ENCODE results near the gene SRPX2. TPM values are rescaled to one million over a fixed set of nuclear protein-coding genes. Genes with fewer than 3 reads are reported as not detected.

SRPX2 gene
- total RNA-seq, 1 experiment from 2014 or later, result 2.4 TPM

- TF ChIP-seq ZBTB33 (IDR thresholded peaks at IDR 0.05; ENCODE audit: extremely low read depth, insufficient replicate concordance, low read length) (no peak), SRF (IDR thresholded peaks at IDR 0.05; ENCODE audit: low read depth) (no peak), CEBPB (IDR thresholded peaks at IDR 0.05; ENCODE audit: low read depth) (no peak), SP1 (IDR thresholded peaks at IDR 0.05; ENCODE audit: low read depth) (no peak), YY1 (IDR thresholded peaks at IDR 0.05; ENCODE audit: extremely low read depth, insufficient replicate concordance, low read depth, low read length) (no peak), ELF1 (IDR thresholded peaks at IDR 0.05; ENCODE audit: borderline replicate concordance, low read depth) (no peak), EZH2phosphoT487 (IDR thresholded peaks at IDR 0.05; ENCODE audit: borderline replicate concordance) (no peak), RAD21 (IDR thresholded peaks at IDR 0.05; ENCODE audit: low read depth) (no peak), POLR2A (IDR thresholded peaks at IDR 0.05; ENCODE audit: borderline replicate concordance, extremely low read depth, insufficient read depth, insufficient read length) (no peak), FOSL1 (IDR thresholded peaks at IDR 0.05; ENCODE audit: low read depth) (no peak)
These were observed 787 bp upstream of the SRPX2 start (continued) for GRCh38 chrX:100643212-100643611.

DNA sequence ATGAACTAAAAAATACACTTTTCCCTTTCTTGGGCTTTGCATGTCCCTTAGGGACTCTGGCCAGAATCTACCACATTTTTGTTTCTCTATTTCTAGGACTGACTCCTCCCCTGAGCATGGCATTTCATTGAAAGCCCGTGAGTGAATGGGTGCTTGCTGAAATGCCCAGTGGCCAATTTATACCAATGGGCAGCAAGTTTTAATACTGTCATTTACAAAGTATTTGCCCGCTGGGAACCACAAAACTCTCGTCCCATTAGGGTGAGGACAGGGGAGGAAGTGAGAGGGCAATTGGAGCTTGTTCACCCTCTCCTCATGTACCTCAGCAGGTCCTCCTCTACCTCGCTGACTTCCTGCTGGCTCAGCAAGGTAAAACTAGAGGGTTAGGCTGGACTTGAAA is 1.1 kb downstream of the SRPX2 start:
- H3K9me2 ChIP-seq (ENCODE audit: insufficient read depth), result no peaks in the 10 kb centered on the region
- BruUV-seq (replicated peaks), result no TSS peak
- TF ChIP-seq SIN3A (IDR thresholded peaks at IDR 0.05; ENCODE audit: low read depth), result no peak
- no peak for TF ChIP-seq EZH2phosphoT487 (IDR thresholded peaks at IDR 0.05; ENCODE audit: borderline replicate concordance)
- no peak for TF ChIP-seq ZFX (IDR thresholded peaks at IDR 0.05)
- TF ChIP-seq, protein P1, sequence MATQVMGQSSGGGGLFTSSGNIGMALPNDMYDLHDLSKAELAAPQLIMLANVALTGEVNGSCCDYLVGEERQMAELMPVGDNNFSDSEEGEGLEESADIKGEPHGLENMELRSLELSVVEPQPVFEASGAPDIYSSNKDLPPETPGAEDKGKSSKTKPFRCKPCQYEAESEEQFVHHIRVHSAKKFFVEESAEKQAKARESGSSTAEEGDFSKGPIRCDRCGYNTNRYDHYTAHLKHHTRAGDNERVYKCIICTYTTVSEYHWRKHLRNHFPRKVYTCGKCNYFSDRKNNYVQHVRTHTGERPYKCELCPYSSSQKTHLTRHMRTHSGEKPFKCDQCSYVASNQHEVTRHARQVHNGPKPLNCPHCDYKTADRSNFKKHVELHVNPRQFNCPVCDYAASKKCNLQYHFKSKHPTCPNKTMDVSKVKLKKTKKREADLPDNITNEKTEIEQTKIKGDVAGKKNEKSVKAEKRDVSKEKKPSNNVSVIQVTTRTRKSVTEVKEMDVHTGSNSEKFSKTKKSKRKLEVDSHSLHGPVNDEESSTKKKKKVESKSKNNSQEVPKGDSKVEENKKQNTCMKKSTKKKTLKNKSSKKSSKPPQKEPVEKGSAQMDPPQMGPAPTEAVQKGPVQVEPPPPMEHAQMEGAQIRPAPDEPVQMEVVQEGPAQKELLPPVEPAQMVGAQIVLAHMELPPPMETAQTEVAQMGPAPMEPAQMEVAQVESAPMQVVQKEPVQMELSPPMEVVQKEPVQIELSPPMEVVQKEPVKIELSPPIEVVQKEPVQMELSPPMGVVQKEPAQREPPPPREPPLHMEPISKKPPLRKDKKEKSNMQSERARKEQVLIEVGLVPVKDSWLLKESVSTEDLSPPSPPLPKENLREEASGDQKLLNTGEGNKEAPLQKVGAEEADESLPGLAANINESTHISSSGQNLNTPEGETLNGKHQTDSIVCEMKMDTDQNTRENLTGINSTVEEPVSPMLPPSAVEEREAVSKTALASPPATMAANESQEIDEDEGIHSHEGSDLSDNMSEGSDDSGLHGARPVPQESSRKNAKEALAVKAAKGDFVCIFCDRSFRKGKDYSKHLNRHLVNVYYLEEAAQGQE (IDR thresholded peaks at IDR 0.05; ENCODE audit: low read depth), result no peak
- no peak for TF ChIP-seq RAD21 (IDR thresholded peaks at IDR 0.05; ENCODE audit: low read depth)
- no peak for TF ChIP-seq POLR2A (IDR thresholded peaks at IDR 0.05; ENCODE audit: borderline replicate concordance, extremely low read depth, insufficient read depth, insufficient read length)
- TF ChIP-seq CBX3 (IDR thresholded peaks at IDR 0.05; ENCODE audit: low read depth), result no peak
- TF ChIP-seq MAX (IDR thresholded peaks at IDR 0.05), result no peak
- TF ChIP-seq SP1 (IDR thresholded peaks at IDR 0.05; ENCODE audit: low read depth), result no peak
- TF ChIP-seq YY1 (IDR thresholded peaks at IDR 0.05; ENCODE audit: extremely low read depth, insufficient replicate concordance, low read depth, low read length), result no peak
- TF ChIP-seq ZBTB33 (IDR thresholded peaks at IDR 0.05; ENCODE audit: extremely low read depth, insufficient replicate concordance, low read length), result no peak
- no peak for TF ChIP-seq SRF (IDR thresholded peaks at IDR 0.05; ENCODE audit: low read depth)
- TF ChIP-seq JUND (IDR thresholded peaks at IDR 0.05), result no peak
- TF ChIP-seq, protein P2, sequence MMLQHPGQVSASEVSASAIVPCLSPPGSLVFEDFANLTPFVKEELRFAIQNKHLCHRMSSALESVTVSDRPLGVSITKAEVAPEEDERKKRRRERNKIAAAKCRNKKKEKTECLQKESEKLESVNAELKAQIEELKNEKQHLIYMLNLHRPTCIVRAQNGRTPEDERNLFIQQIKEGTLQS (IDR thresholded peaks at IDR 0.05), result no peak
- no peak for TF ChIP-seq EGR1 (IDR thresholded peaks at IDR 0.05; ENCODE audit: low read depth)
- CTCF ChIA-PET, result no interaction called here
- peaks cover 23 to 70% of the 10 kb centered on the region in 2 experiments for H3K4me1 ChIP-seq (ENCODE audit: control insufficient read depth in 1 of 2, insufficient read depth in 2 of 2, low read length in 2 of 2)
- H3K4me3 ChIP-seq (replicated peaks in 1 of 2; ENCODE audit: low read depth in 1 of 2, low read length in 2 of 2), result peak overlapping the region in 1 of 2 experiments; percentile 52; a peak in 1 of 4 replicates
- DNase-seq (ENCODE audit: low read depth, low spot score) (no peak), ATAC-seq (no peak)
- no peaks in the 10 kb centered on the region for H3K79me2 ChIP-seq (ENCODE audit: insufficient read depth, low read length)
- no peaks in the 10 kb centered on the region for H3K9me3 ChIP-seq (ENCODE audit: control insufficient read depth in 1 of 2, insufficient read depth in 1 of 2, low read depth in 1 of 2, low read length in 2 of 2)
- H3K9ac ChIP-seq (ENCODE audit: low read length), result peak overlapping the region; percentile 42; the same call in 1 of the 2 replicates
- peak overlapping the region; percentile 75 for H3K4me2 ChIP-seq (ENCODE audit: low read length)
- H2AFZ ChIP-seq (ENCODE audit: low read depth, low read length, poor library complexity, severe bottlenecking), result no peak overlapping the region
- RAD21 ChIA-PET (ENCODE audit: low non-redundant PET in 1 of 2, low total read pairs in 2 of 2, uncharacterized antibody in 2 of 2, unreplicated experiment in 2 of 2), result no interaction called here
- no peak overlapping the region for H3K27ac ChIP-seq (ENCODE audit: low read depth, low read length)
- POLR2A ChIA-PET, result no interaction called here
- H3K27me3 ChIP-seq (ENCODE audit: insufficient read depth, low read length), result no peaks in the 10 kb centered on the region
- H4K20me1 ChIP-seq (ENCODE audit: insufficient read depth), result no peaks in the 10 kb centered on the region
- intact Hi-C loops (cut with micrococcal nuclease), result no loop called here
- H3K36me3 ChIP-seq (ENCODE audit: control insufficient read depth in 1 of 2, insufficient read depth in 2 of 2, low read length in 2 of 2), result no peaks in the 10 kb centered on the region

Data from HCT116 (cell line).